Measurements from ENCODE around the gene HDAC11. TPM values are rescaled to one million over a fixed set of nuclear protein-coding genes. Genes with fewer than 3 reads are reported as not detected.
A peak's percentile ranks its signal among the peaks of the same experiment; 100 is the strongest.

Gene HDAC11
- total and polyA plus RNA-seq, 4 donors, result 12.3 to 17.3 (median 15.0) TPM

DNA sequence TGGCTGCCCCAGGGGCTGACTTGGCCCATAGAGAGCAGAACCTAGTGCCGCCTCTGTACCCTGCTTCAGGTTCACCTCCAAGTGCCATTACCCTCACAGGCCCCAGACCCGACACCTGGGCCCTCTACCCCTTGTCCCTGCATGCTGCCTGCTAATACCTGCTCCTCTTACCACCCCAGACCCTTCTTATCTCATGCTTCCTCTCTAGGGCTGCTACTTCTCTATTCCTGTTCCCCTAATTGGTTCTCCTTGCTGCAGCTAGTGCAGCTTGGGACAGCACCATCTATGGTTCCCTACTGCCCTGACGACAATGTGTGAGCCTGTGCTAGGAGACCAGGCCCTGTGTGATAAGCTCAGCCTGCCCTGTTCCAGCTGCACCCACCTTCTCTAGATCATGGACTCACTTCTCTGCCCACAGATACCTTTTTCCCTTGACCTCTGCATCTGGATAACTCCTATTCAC lies 15.3 kb downstream of the HDAC11 start:
- Histone ChIP-seq H3K4me1 (ENCODE audit: control insufficient read depth in 5 of 5, insufficient read depth in 5 of 5, low read length in 5 of 5) (peaks cover 0 to 5% (median 2%) of the 10 kb centered on the region in 5 donors), H3K36me3 (ENCODE audit: control insufficient read depth in 4 of 4, insufficient read depth in 4 of 4, low read length in 4 of 4) (peaks cover 0 to 16% (median 6%) of the 10 kb centered on the region in 4 donors), H3K27ac (ENCODE audit: low read depth in 1 of 2, low read length in 1 of 2) (no peak overlapping the region), H3K4me3 (no peak overlapping the region), H3K27me3 (ENCODE audit: control insufficient read depth in 3 of 3, insufficient read depth in 3 of 3, low read length in 2 of 3) (no peaks in the 10 kb centered on the region), H3K9ac (ENCODE audit: insufficient read depth in 1 of 2, low read length in 2 of 2) (no peak overlapping the region), H3K9me3 (ENCODE audit: control insufficient read depth in 4 of 4, insufficient read depth in 3 of 4, low read length in 3 of 4) (peaks cover 0 to under 1% (median 0%) of the 10 kb centered on the region in 4 donors)
- TF ChIP-seq, protein P1, sequence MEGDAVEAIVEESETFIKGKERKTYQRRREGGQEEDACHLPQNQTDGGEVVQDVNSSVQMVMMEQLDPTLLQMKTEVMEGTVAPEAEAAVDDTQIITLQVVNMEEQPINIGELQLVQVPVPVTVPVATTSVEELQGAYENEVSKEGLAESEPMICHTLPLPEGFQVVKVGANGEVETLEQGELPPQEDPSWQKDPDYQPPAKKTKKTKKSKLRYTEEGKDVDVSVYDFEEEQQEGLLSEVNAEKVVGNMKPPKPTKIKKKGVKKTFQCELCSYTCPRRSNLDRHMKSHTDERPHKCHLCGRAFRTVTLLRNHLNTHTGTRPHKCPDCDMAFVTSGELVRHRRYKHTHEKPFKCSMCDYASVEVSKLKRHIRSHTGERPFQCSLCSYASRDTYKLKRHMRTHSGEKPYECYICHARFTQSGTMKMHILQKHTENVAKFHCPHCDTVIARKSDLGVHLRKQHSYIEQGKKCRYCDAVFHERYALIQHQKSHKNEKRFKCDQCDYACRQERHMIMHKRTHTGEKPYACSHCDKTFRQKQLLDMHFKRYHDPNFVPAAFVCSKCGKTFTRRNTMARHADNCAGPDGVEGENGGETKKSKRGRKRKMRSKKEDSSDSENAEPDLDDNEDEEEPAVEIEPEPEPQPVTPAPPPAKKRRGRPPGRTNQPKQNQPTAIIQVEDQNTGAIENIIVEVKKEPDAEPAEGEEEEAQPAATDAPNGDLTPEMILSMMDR (IDR thresholded peaks at IDR 0.05; ENCODE audit: control extremely low read depth, extremely low read depth), result no peak
- ATAC-seq (ENCODE audit: insufficient read depth, low FRiP score) (no peak), DNase-seq (no peak)
- 92 to 93% methylated on average over 3 of the region's 3 CpGs for WGBS, 2 donors

DNA sequence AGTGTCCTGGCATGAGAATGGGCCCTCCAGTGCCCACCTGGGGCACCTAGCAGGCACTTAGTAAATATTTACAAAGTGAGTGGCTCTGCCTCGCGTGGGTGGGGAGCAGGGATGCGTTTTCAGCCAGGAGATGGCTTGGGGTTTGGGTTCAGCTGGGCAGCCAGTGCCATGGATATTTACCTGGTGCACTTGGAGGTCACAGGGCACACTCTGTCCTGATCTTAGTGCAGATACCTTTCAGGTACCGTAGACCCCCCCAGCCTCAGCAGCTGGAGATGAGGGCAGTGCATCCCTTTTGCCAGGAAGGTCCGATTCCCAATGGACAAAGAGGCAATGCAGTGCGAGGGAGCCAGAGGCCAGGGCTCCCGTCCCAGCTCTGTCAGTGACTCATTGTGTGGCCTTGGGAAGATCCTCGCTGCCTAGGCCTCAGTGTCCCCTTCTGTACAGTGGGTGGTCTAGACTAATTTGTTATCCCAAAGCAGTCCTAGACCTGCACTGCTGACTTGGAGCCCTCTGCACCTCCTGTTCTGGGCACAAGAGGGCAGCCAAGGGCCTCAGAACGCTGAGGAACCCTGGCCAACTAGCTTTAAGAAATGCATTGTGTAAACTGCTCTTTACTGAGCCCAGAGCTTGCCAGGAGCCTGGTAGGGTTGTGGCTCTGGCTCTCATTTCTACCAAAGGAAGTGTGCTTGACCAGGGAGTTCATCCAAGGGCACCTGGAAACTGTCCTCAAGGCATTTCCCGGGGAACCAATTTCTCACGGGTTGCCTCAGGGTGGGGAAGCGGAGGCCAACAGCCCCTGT lies 16.0 kb downstream of the HDAC11 start:
- WGBS, 2 donors, result 48 to 61% methylated on average over 12 of the region's 12 CpGs
- Histone ChIP-seq H3K9me3 (ENCODE audit: control insufficient read depth in 4 of 4, insufficient read depth in 3 of 4, low read length in 3 of 4) (no peaks in the 10 kb centered on the region), H3K27ac (ENCODE audit: low read depth in 1 of 2, low read length in 1 of 2) (no peak overlapping the region), H3K27me3 (ENCODE audit: control insufficient read depth in 3 of 3, insufficient read depth in 3 of 3, low read length in 2 of 3) (no peaks in the 10 kb centered on the region), H3K4me1 (ENCODE audit: control insufficient read depth in 5 of 5, insufficient read depth in 5 of 5, low read length in 5 of 5) (peaks cover 0 to 5% (median 2%) of the 10 kb centered on the region in 5 donors), H3K4me3 (no peak overlapping the region), H3K9ac (ENCODE audit: insufficient read depth in 1 of 2, low read length in 2 of 2) (no peak overlapping the region), H3K36me3 (ENCODE audit: control insufficient read depth in 4 of 4, insufficient read depth in 4 of 4, low read length in 4 of 4) (peaks cover 0 to 16% (median 6%) of the 10 kb centered on the region in 4 donors)
- DNase-seq, result peak; percentile 86 to 92 (median 90)
- peak; percentile 91 for ATAC-seq (ENCODE audit: insufficient read depth, low FRiP score)
- TF ChIP-seq, protein P1 (IDR thresholded peaks at IDR 0.05; ENCODE audit: control extremely low read depth, extremely low read depth), result peak; percentile 90

DNA sequence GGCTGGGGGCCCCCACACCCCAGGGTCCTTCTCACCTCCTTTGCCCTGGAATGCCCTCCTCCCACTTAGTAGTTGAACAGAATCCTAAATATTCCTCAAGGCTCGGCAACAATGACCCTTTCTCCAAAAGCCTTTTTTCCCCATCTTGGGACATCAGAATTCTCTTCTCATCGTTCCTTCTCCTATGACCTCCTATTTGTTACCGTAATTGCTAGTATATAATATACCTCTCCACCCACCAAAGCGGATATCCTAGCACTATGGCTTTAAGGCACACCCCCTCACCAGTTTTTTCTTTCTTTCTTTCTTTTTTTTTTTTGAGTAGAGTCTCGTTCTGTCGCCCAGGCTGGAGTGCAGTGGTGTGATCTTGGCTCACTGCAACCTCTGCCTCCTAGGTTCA lies 16.8 kb downstream of the HDAC11 start:
- H3K4me1 ChIP-seq (ENCODE audit: control insufficient read depth in 5 of 5, insufficient read depth in 5 of 5, low read length in 5 of 5), result peaks cover 0 to 5% (median 2%) of the 10 kb centered on the region in 5 donors
- DNase-seq (no peak), ATAC-seq (ENCODE audit: insufficient read depth, low FRiP score) (no peak)
- H3K36me3 ChIP-seq (ENCODE audit: control insufficient read depth in 4 of 4, insufficient read depth in 4 of 4, low read length in 4 of 4), result peaks cover 0 to 14% (median 6%) of the 10 kb centered on the region in 4 donors
- H3K27ac ChIP-seq (ENCODE audit: low read depth in 1 of 2, low read length in 1 of 2), result no peak overlapping the region
- H3K9ac ChIP-seq (ENCODE audit: insufficient read depth in 1 of 2, low read length in 2 of 2), result no peak overlapping the region
- H3K9me3 ChIP-seq (ENCODE audit: control insufficient read depth in 4 of 4, insufficient read depth in 3 of 4, low read length in 3 of 4), result no peaks in the 10 kb centered on the region
- H3K4me3 ChIP-seq, result no peak overlapping the region
- WGBS, 2 donors, result 80 to 87% methylated on average over 6 of the region's 6 CpGs
- TF ChIP-seq, protein P1 (IDR thresholded peaks at IDR 0.05; ENCODE audit: control extremely low read depth, extremely low read depth), result no peak
- H3K27me3 ChIP-seq (ENCODE audit: control insufficient read depth in 3 of 3, insufficient read depth in 3 of 3, low read length in 2 of 3), result no peaks in the 10 kb centered on the region

All from lung (tissue), 12 donors.